ENCODE measurements around the gene MED31. TPM values are rescaled to one million over a fixed set of nuclear protein-coding genes. Genes with fewer than 3 reads are reported as not detected.

The MED31 gene
- total RNA-seq, 1 donor from 2014 or later, result 18.2 TPM

GRCh38 chr17:6610011-6610410 is 41.4 kb downstream of the MED31 start:
- H3K9me3 Mint-ChIP-seq (ENCODE audit: low read depth), result no peaks in the 10 kb centered on the region
- H3K36me3 Mint-ChIP-seq (ENCODE audit: insufficient read depth), result peaks cover 25% of the 10 kb centered on the region
- H3K4me1 Mint-ChIP-seq (ENCODE audit: low read depth), result no peaks in the 10 kb centered on the region
- H3K27me3 Mint-ChIP-seq, result no peaks in the 10 kb centered on the region
- H3K4me3 Mint-ChIP-seq (ENCODE audit: low read depth), result no peak overlapping the region
- TF ChIP-seq, protein P1, sequence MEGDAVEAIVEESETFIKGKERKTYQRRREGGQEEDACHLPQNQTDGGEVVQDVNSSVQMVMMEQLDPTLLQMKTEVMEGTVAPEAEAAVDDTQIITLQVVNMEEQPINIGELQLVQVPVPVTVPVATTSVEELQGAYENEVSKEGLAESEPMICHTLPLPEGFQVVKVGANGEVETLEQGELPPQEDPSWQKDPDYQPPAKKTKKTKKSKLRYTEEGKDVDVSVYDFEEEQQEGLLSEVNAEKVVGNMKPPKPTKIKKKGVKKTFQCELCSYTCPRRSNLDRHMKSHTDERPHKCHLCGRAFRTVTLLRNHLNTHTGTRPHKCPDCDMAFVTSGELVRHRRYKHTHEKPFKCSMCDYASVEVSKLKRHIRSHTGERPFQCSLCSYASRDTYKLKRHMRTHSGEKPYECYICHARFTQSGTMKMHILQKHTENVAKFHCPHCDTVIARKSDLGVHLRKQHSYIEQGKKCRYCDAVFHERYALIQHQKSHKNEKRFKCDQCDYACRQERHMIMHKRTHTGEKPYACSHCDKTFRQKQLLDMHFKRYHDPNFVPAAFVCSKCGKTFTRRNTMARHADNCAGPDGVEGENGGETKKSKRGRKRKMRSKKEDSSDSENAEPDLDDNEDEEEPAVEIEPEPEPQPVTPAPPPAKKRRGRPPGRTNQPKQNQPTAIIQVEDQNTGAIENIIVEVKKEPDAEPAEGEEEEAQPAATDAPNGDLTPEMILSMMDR (IDR thresholded peaks at IDR 0.05; ENCODE audit: unreplicated experiment), result no peak
- no peak for DNase-seq (ENCODE audit: low spot score, unreplicated experiment)
- no peak overlapping the region for H3K27ac Mint-ChIP-seq

GRCh38 chr17:6608321-6608720 is 43.1 kb downstream of the MED31 start:
- no peaks in the 10 kb centered on the region for H3K4me1 Mint-ChIP-seq (ENCODE audit: low read depth)
- no peaks in the 10 kb centered on the region for H3K27me3 Mint-ChIP-seq
- TF ChIP-seq, protein P1 (IDR thresholded peaks at IDR 0.05; ENCODE audit: unreplicated experiment), result no peak
- no peak for DNase-seq (ENCODE audit: low spot score, unreplicated experiment)
- H3K4me3 Mint-ChIP-seq (ENCODE audit: low read depth), result no peak overlapping the region
- H3K27ac Mint-ChIP-seq, result no peak overlapping the region
- peaks cover 25% of the 10 kb centered on the region for H3K36me3 Mint-ChIP-seq (ENCODE audit: insufficient read depth)
- no peaks in the 10 kb centered on the region for H3K9me3 Mint-ChIP-seq (ENCODE audit: low read depth)

- TF ChIP-seq, protein P1 (IDR thresholded peaks at IDR 0.05; ENCODE audit: unreplicated experiment), result no peak
- Mint-ChIP-seq H3K27me3 (no peaks in the 10 kb centered on the region), H3K4me1 (ENCODE audit: low read depth) (peaks cover under 1% of the 10 kb centered on the region), H3K4me3 (ENCODE audit: low read depth) (no peak overlapping the region), H3K9me3 (ENCODE audit: low read depth) (no peaks in the 10 kb centered on the region), H3K27ac (no peak overlapping the region), H3K36me3 (ENCODE audit: insufficient read depth) (peaks cover 29% of the 10 kb centered on the region)
- no peak for DNase-seq (ENCODE audit: low spot score, unreplicated experiment)
Observed at GRCh38 chr17:6605142-6605541, 46.3 kb downstream of the MED31 start.

DNA sequence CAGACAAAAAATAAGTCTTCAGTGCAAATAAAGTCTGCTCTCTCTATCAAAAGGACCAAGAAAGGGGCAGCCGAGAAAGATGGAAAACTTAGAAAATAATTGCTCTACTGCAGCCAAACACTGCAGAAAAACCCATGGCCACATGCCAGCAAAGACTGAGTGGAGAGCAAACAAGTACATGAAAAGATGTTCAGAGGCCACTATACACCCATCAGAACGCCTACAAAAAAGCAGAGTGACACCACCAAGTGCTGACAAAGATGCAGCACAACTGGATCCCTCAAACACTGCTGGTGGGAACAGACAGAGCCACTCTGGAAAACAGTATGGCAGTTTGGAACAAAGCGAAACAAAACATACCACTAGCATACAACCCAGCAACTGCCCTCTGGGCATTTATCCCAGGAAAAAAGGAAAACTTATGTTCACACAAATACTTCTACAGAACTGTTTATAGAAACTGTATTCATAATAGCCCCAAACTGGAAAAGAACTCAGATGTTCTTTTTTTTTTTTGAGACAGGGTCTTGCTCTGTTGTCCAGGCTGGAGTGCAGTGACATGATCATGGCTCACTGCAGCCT is 47.6 kb downstream of the MED31 start:
- H3K27me3 Mint-ChIP-seq, result no peaks in the 10 kb centered on the region
- no peaks in the 10 kb centered on the region for H3K9me3 Mint-ChIP-seq (ENCODE audit: low read depth)
- peaks cover 9% of the 10 kb centered on the region for H3K4me1 Mint-ChIP-seq (ENCODE audit: low read depth)
- TF ChIP-seq, protein P1 (IDR thresholded peaks at IDR 0.05; ENCODE audit: unreplicated experiment), result no peak
- H3K4me3 Mint-ChIP-seq (ENCODE audit: low read depth), result no peak overlapping the region
- DNase-seq (ENCODE audit: low spot score, unreplicated experiment), result no peak
- no peak overlapping the region for H3K27ac Mint-ChIP-seq
- peaks cover 24% of the 10 kb centered on the region for H3K36me3 Mint-ChIP-seq (ENCODE audit: insufficient read depth)

DNA sequence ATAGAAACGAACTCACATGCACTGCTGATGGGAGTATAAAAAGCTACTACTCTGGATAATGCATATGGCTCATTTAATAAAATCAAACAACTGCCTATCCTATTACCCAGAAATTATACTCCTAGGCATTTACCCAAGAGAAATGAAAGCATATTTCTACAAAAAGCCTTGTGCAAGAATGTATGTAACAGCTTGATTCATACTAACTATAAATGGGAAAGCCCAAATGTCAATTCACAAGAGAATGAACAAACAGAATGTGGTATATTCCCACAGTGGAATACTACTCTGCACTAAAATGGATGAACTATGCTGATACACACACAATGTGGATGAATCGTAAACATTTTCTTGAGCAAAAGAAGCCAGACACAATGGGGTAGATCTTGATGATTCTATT is 49.3 kb downstream of the MED31 start:
- H3K9me3 Mint-ChIP-seq (ENCODE audit: low read depth), result no peaks in the 10 kb centered on the region
- H3K4me1 Mint-ChIP-seq (ENCODE audit: low read depth), result peaks cover 20% of the 10 kb centered on the region
- TF ChIP-seq, protein P1 (IDR thresholded peaks at IDR 0.05; ENCODE audit: unreplicated experiment), result no peak
- H3K4me3 Mint-ChIP-seq (ENCODE audit: low read depth), result no peak overlapping the region
- H3K36me3 Mint-ChIP-seq (ENCODE audit: insufficient read depth), result peaks cover 23% of the 10 kb centered on the region
- no peak overlapping the region for H3K27ac Mint-ChIP-seq
- no peaks in the 10 kb centered on the region for H3K27me3 Mint-ChIP-seq
- no peak for DNase-seq (ENCODE audit: low spot score, unreplicated experiment)

Measured in progenitor cell of endocrine pancreas (in vitro differentiated cells).